HG03066 (cell line): ENCODE measurements around the gene C4A.
"Not testable (repeated sequence)": the region's sequence is repeated elsewhere in the genome, so short reads cannot be mapped to it uniquely, and the experiment has no call there.

Source experiments
- ATAC-seq: cut with Tn5 transposase; IDR thresholded peaks from one replicate; pipeline ENCODE4 v1.9.1; 2021; ENCODE audit warnings: low read depth; ENCODE audit not compliant: unreplicated experiment

Gene C4A

GRCh38 chr6:31981744-31982143 is at the start of gene C4A:
TSS of gene C4A (plus strand) at chr6:31982057. CDS start at chr6:31982108, 51 bp downstream.
- not testable (repeated sequence) for ATAC-seq

GRCh38 chr6:31932137-31932536 is 49.7 kb upstream of the C4A start:
- not testable (repeated sequence) for ATAC-seq

DNA sequence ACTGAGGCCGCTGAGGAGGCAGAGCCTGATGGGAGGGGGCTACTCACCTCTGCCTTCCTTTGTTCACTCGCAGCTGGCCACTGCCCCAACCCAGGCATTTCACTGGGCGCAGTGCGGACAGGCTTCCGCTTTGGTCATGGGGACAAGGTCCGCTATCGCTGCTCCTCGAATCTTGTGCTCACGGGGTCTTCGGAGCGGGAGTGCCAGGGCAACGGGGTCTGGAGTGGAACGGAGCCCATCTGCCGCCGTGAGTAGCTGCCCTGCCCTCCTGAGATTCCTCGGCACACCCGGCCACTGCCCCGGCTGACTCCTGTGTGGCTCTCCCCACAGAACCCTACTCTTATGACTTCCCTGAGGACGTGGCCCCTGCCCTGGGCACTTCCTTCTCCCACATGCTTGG is 48.3 kb upstream of the C4A start:
- no peak for ATAC-seq

DNA sequence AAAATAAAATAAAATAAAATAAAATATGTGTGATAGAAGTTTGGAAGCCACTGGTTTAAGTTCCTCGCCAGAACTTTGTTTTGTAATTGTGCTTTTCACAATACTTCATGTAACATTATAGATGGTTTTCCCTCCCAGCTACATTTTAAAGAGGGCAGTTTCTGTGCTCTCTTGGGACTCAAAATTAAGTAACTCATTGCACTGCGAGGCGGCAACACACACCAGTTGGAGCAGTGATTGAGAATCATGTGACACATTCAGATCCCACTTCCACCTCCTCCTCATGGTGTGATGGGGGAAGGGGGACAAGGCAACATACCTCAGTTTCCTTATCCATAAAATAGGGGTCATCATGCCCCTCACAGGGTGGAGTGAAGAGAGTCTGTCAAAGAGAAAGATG is 46.8 kb upstream of the C4A start:
- ATAC-seq: no peak

DNA sequence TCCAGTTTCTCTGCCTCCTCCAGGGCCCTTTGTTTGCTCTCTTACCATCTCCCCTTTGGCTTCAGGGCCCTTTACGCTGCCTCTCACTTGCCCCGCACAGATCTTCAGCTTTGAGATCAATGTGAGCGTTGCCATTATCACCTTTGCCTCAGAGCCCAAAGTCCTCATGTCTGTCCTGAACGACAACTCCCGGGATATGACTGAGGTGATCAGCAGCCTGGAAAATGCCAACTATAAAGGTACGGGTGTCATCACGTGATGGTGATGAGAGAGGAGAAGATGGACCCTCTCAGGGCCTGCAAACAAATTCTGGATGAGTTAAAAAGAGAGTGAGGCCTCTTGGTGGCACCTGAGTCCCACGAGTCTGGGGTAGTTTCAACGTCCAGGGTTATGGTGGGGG is 46.0 kb upstream of the C4A start:
- ATAC-seq: no peak

DNA sequence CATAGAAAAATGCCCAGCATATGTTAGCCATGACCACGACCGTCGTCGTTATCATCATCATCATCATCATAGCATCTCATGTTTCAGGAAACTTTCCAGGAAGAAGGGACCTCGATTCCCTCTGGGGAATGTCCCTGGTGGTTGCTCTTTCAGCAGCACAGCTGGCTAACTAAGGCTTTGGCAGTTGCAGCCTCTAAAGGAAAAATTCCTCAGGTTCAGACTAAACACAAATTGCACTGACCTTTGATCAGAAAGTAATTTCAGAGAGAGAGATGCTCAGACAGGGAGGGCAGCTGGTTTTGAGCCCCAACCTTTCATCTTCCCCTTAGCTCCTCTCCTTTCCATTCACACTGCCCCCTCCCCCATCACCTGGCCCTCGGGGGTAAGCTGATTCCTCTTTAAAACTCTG is 41.6 kb upstream of the C4A start:
- no peak for ATAC-seq

DNA sequence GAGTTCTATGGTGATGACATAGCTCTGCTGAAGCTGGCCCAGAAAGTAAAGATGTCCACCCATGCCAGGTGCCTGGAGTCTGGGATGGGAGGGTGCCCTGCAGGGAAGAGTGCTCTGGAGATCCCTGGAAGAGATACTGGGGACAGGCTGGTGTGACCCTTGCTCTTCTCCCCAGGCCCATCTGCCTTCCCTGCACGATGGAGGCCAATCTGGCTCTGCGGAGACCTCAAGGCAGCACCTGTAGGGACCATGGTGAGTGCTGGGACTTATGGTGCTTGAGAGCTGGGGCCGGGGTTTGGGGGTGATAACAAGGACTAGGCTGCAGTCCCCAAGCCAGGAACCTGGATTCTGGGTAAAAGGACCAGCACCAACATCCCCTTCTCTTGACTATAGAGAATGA is 38.1 kb upstream of the C4A start:
- ATAC-seq: no peak

DNA sequence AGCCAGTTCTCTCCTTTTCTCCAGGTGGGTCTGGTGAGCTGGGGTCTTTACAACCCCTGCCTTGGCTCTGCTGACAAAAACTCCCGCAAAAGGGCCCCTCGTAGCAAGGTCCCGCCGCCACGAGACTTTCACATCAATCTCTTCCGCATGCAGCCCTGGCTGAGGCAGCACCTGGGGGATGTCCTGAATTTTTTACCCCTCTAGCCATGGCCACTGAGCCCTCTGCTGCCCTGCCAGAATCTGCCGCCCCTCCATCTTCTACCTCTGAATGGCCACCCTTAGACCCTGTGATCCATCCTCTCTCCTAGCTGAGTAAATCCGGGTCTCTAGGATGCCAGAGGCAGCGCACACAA is 36.7 kb upstream of the C4A start:
- ATAC-seq: no peak

- no peak for ATAC-seq
Measured at GRCh38 chr6:31945507-31946369, 36.1 kb upstream of the C4A start, which contains the start of gene CFB. TSS of gene CFB (plus strand) at chr6:31946095. CDS start at chr6:31946222, 127 bp downstream.

DNA sequence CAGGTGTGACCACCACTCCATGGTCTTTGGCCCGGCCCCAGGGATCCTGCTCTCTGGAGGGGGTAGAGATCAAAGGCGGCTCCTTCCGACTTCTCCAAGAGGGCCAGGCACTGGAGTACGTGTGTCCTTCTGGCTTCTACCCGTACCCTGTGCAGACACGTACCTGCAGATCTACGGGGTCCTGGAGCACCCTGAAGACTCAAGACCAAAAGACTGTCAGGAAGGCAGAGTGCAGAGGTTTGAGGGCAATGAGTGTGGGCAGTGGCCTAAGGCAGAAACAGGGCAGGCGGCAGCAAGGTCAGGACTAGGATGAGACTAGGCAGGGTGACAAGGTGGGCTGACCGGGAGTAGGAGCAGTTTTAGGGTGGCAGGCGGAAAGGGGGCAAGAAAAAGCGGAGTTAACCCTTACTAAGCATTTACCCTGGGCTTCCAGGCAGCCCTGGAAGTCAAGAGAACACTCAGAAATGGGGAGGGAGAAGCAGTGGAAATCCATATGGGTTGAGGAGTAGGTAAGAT is 35.4 kb upstream of the C4A start:
- ATAC-seq: no peak

DNA sequence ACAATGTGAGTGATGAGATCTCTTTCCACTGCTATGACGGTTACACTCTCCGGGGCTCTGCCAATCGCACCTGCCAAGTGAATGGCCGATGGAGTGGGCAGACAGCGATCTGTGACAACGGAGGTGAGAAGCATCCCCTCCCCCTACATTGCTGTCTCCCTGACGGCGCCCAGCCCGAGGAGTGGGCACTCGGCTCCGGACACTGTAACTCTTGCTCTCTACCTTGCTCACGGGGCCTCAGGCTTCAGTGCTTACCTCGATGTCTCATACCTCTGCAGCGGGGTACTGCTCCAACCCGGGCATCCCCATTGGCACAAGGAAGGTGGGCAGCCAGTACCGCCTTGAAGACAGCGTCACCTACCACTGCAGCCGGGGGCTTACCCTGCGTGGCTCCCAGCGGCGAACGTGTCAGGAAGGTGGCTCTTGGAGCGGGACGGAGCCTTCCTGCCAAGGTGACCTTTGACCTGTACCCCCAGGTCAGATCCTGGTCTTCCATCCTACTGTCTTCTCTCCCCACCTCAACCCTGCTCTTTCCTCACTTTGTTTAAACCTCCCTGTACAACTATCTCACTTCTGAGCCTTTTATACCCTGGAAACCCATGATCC is 34.7 kb upstream of the C4A start:
- no peak for ATAC-seq

GRCh38 chr6:31947864-31948263 is 34.0 kb upstream of the C4A start:
- no peak for ATAC-seq

GRCh38 chr6:31948306-31948705 is 33.6 kb upstream of the C4A start:
- no peak for ATAC-seq

DNA sequence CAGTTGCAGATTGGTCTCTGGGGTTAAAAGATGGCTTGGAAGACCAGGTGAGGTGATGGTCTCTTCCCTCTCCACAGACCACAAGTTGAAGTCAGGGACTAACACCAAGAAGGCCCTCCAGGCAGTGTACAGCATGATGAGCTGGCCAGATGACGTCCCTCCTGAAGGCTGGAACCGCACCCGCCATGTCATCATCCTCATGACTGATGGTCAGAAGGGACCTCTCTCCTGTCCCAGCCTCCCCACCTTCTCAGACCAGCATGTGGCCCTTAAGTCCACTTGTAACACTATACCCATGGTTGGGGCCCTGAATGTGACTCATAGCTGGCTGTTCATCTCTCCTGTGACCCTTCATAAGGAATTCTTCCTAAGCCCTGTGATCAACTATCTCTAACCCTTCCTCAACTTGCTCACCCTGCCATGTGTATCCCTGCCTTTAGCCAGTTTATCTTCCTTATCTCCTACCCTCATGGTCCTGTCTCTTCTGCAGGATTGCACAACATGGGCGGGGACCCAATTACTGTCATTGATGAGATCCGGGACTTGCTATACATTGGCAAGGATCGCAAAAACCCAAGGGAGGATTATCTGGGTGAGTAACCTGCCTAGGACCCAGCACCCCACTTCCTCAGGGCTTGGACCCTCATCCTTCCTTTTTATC is 33.0 kb upstream of the C4A start:
- no peak for ATAC-seq

GRCh38 chr6:31949926-31950548 is 31.8 kb upstream of the C4A start:
- no peak for ATAC-seq

DNA sequence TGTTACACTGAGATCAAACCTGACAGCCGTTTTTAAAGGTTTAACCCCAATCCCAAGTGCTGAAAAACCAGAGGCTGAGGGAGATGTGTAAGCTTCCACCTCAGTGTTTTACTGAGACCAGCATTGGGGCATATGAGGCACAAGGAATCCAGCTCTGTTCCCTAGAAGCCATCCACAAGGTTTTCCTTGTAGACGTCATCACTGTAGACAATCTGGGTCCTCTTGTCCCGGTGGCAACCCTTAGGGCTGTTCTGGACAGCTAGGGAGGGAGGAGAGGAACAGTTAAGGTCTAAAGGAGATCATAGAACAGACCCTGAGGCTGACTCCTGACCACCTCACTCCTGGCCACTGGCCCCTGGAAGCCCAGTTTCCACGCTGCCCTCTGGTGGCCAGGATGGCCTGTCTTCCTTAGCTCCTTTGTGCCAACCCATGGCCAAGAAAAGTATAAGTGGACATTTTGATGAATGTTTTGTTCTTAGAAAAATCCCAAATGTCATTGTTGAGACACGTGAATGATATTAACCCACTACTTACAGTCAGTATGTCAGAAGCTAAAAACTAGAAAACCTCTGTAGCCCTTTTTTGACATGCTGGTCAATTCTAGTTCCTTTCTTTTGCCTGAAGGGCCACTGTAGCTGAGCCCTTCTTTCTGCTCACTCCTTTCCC is 29.6 kb upstream of the C4A start:
- no peak for ATAC-seq

DNA sequence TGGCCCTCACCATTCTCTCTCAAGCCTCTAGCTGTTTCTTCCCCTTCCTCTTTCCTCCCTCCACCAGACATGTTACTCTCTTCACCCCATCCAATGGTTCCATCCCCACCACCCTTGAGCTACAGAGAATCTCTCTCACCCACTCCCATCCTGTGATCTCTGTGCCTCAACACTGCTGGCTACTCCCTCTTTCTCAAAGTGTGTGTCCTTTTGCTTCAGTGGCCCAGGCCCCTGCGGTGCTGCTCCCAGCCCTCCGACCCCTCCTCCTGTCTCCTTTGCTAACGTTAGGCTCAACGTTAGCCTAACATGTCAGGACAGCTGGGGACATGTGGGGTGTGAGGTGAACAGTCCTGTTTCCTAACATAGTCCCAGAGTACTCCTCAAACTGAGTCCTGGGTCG is 29.0 kb upstream of the C4A start:
- ATAC-seq: no peak

GRCh38 chr6:31954511-31954910 is 27.3 kb upstream of the C4A start:
- ATAC-seq: no peak

DNA sequence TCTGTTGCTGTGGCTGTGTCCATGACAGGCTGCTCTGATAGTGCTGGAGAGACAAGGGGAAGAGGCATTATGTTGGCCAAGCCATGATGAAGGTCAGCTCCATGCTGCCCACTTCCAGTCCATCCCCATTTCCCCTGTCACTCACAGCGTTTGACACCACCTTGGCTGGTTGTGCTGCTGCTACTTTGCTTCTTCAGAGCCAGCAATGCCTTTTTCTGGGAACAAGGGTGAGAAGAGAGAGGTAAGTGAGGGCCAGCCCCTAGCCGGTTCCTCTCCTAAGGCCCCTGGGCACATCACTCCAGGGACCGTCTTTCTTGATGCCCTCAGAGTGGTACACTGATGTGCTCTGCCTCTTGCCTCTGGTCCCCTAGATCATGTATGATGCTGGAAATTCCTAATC is 25.1 kb upstream of the C4A start:
- no peak for ATAC-seq

DNA sequence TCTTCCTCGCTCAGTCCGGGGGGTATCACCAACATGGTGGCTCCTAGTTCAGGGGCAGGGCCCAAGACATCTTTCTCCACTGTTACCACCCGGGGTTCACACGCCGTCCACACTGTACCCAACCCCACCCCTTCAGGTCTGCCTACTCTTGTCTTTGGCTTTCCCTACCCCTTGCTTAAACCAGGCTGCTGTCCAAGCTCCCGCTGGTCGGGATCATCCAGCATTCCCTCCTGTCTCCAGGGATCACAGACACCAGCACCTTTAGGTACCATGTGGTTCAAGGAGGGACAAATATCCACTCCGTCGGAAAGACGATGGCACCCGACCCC is 23.5 kb upstream of the C4A start:
- ATAC-seq: peak; percentile 5
